OCI-LY3 (cell line): ENCODE results near the gene PRSS56.

Source experiments
- CTCF ChIP-seq: fragments of 200-600, 300-600 bp; sonication (generic); IDR thresholded peaks from 2 replicates; pipeline ENCODE4 v1.5.1; 2014; ENCODE audit warnings: antibody characterized with exemption, low read length, low read depth
- EZH2phosphoT487 ChIP-seq: fragments of 200-600 bp; shearing (Covaris generic); IDR thresholded peaks from 2 replicates; pipeline ENCODE4 v1.6.1; 2018; ENCODE audit warnings: antibody characterized with exemption, mixed run types, low read depth

- no peak for TF ChIP-seq CTCF
- no peak for TF ChIP-seq EZH2phosphoT487
Measured at GRCh38 chr2:232541961-232542714, 21.9 kb downstream of the PRSS56 start.
